Activated CD4-positive, alpha-beta T cell treated with anti-CD3 and anti-CD28 coated beads, Interleukin-2, amount 50 U/mL, for 24 hours (primary cell): ENCODE measurements around the gene PHTF2.
"Not testable (repeated sequence)": the region's sequence is repeated elsewhere in the genome, so short reads cannot be mapped to it uniquely, and the experiment has no call there.

ENCODE experiments used
- DNase-seq, 2 donors: peaks; one replicate each; pipeline ENCODE4 v3.0.0-alpha.2; 2020; ENCODE audit warnings: low read depth in 1 of 2, low spot score in 1 of 2

Gene PHTF2

GRCh38 chr7:77827999-77828398, 29.4 kb downstream of the PHTF2 start:
- DNase-seq = no peak

GRCh38 chr7:77830649-77831355, 32.2 kb downstream of the PHTF2 start:
- DNase-seq = no peak

- DNase-seq = no peak
These were observed 32.9 kb downstream of the PHTF2 start for GRCh38 chr7:77831481-77831880.

DNA sequence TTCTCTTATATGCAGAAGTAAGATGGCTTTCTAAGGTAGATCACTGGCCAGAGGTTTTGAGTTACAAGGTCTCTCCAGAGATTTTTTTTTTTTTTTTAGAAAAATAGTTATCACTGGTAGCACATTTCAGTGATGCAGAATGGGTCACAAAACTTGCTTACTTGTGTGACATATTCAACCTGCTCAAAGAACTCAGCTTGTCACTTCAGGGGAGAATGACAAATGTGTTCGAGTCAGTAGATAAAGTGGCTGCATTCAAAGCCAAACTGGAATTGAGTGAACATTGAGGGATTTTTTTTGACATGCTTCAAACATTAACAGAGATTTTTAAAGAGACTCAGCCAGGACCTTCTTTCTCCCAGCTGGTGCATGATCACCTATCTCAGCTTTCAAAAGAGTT, 33.4 kb downstream of the PHTF2 start:
- no peak for DNase-seq

DNA sequence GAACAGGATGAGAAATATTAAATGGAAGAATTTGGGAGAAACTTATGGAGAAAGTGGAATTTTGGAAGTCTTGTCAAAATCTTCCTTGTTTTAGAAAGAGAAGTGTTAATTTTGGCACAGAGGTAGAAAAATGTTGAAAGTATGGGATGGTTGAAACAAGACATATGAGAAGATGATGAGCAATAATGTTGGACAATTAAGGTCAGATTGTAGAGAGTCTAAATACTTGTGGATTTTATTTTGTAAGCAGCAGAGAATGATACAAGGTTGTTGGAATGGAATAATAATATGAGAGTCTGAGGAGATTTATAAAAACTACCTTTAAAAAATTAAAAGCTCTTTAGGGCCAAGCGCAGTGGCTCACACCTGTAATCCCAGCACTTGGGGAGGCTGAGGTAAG, 34.6 kb downstream of the PHTF2 start:
- no peak for DNase-seq

DNA sequence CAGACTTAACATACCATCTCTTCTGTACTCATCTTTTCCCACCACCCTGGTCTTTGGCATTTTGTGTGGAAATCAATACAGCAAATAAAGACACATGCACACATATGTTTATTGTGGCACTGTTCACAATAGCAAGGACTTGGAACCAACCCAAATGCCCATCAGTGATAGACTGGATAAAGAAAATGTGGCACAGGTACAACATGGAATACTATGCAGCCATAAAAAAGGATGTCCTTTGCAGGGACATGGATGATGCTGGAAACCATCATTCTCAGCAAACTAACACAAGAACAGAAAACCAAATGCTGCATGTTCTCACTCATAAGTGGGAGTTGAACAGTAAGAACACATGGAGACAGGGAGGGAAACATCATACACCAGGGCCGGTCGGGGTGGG, 37.9 kb downstream of the PHTF2 start:
- not testable (repeated sequence) for DNase-seq

GRCh38 chr7:77837275-77837674, 38.7 kb downstream of the PHTF2 start:
- DNase-seq = no peak

- DNase-seq = no peak
These were observed 39.4 kb downstream of the PHTF2 start for GRCh38 chr7:77837966-77838365.

DNA sequence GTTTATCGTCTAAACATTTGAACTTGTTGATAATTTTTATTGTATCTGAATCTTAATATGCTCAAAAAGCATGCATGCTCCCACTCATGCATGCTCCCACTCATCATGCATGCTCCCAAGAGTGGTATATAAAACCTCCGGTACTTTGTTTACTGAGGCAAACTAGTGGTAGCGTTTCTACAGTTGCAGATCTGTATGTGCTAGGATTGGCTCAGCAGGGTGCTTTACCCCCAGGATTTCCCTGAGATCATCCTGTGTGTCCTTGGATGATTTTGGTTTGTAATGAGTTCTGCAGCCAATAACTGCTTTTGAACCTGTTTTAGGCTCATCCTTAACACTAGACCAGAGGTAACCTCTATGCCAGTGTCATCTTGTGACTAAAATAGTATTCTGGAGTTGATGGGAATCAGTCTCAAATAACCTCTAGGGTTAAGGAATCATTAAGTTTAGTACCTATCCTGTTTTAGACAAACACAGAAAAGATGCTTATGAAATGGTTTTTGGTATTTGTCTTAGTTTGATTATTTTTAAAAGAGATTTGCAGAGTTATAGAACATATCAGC, 40.4 kb downstream of the PHTF2 start:
- no peak for DNase-seq

GRCh38 chr7:77839919-77840318, 41.3 kb downstream of the PHTF2 start:
- DNase-seq = no peak

- no peak for DNase-seq
These were observed 44.6 kb downstream of the PHTF2 start for GRCh38 chr7:77843194-77843593.

GRCh38 chr7:77846317-77847092, 47.9 kb downstream of the PHTF2 start:
- DNase-seq = no peak

- no peak for DNase-seq
These were observed 57.0 kb downstream of the PHTF2 start for GRCh38 chr7:77855371-77856083.

DNA sequence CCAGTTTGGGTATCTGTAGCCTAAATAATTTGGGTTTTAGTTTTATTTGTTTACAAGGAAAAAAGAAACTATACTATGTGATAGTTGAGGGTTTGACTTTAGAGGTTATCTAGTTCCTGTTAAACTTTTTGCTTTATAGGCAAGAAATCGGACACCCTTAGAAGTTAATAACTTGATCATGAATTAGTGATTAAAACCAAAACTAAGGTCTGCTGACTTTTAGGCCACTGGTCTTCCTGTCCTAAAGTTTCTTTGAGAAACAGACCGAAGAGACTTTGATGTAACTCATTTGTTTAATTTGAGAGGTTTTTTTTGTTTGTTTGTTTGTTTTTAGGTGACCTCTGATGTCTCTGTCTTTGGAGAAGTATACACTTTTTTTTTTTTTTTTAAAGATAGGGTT, 59.7 kb downstream of the PHTF2 start:
- no peak for DNase-seq

GRCh38 chr7:77859343-77859742, 60.8 kb downstream of the PHTF2 start:
- DNase-seq = no peak

GRCh38 chr7:77862691-77863090, 64.1 kb downstream of the PHTF2 start:
- no peak for DNase-seq

DNA sequence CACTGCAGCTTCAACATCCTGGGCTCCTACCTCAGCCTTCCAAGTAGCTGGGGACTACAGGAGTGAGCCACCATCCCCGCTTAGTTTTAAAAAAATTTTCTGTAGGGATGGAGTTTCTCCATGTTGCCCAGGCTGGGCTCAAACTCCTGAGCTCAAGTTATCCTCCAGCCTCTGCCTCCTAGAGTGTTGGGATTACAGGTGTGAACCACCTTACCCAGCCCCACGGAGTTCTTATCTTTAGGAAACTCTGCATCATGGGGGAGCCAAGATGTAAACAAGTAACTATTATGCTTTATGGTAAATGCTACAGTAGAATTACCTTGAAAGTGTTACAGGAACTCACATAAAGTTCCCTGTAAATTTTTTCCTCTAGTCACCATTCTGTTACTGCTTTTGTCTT, 65.3 kb downstream of the PHTF2 start:
- no peak for DNase-seq

- no peak for DNase-seq
These were observed 67.8 kb downstream of the PHTF2 start for GRCh38 chr7:77866370-77866769.

DNA sequence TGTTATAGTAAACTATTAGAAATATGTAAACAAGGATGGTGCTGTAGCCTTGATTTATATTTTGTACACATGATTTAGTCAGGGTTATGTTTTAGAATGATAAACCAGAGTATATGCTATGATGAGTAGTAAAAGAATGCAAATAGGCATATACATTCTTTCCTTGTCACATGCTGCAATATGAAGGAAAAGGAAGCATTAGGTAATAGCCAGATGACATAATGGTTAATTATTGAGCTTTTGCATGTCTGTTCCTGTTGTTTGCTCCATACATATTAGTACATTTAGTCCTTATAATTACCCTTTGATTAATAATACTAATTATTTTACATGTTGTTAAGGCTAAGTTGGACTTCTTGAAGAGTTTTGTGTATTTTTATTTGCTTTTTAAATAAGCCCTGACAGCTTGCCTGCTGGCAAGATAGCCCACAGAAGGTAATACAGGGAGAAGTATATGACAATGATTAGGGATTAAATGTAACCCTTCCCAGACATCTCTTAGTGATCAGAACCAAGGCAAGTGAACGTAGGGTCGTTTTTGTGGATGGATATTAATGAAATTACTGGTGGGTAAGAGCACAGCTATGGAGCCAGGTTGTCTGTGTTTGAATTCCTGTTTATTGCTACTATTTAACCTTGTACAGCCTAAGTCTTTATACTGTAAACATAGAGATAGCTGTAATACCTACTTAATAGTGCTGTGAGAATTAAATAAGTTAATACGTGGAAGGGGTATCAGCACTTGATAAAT, 68.4 kb downstream of the PHTF2 start:
- DNase-seq = no peak

GRCh38 chr7:77867537-77867865, 68.9 kb downstream of the PHTF2 start:
- no peak for DNase-seq

DNA sequence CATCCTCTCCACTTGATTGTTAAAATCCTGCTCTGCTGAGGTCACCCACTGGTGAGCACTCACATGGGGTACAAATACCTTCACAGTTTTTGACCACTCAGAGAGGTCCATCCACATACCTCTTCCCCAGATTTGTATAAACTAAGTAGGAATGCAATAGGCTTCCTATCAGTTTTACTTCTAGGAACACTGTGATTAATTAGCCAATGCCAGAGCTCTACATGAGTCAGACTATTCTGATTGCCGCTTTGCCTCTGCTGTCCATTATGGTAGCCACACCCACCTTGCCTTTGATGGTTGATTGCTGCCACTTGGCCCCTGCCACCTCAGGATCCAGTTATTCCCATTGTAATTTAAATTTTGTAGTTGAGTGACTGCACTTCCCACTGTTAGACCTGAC, 73.7 kb downstream of the PHTF2 start:
- not testable (repeated sequence) for DNase-seq
